HG02885 (cell line): ENCODE results near the gene FOLR1.
"Not testable (repeated sequence)": the region's sequence is repeated elsewhere in the genome, so short reads cannot be mapped to it uniquely, and the experiment has no call there.

Experiments used
- ATAC-seq: cut with Tn5 transposase; IDR thresholded peaks from one replicate; pipeline ENCODE4 v1.9.1; 2021; ENCODE audit warnings: mild to moderate bottlenecking; ENCODE audit not compliant: unreplicated experiment, poor library complexity

Gene FOLR1

GRCh38 chr11:72180892-72181552 lies 10.9 kb upstream of the FOLR1 start:
- ATAC-seq = not testable (repeated sequence)

GRCh38 chr11:72181553-72181958 lies 10.4 kb upstream of the FOLR1 start:
- not testable (repeated sequence) for ATAC-seq

- ATAC-seq = no peak
These were observed 3.7 kb upstream of the FOLR1 start for GRCh38 chr11:72188267-72188666.

GRCh38 chr11:72189455-72190250 lies 2.3 kb upstream of the FOLR1 start:
- no peak for ATAC-seq

- ATAC-seq = no peak
These were observed 1.3 kb upstream of the FOLR1 start for GRCh38 chr11:72190631-72191071.

- ATAC-seq = no peak
These were observed 3.8 kb downstream of the FOLR1 start for GRCh38 chr11:72195518-72196270.

GRCh38 chr11:72201445-72201844 lies 9.5 kb downstream of the FOLR1 start:
- ATAC-seq = not testable (repeated sequence)

- no peak for ATAC-seq
These were observed 10.6 kb downstream of the FOLR1 start for GRCh38 chr11:72202571-72202970.

GRCh38 chr11:72203163-72203562 lies 11.2 kb downstream of the FOLR1 start:
- no peak for ATAC-seq

- no peak for ATAC-seq
These were observed 12.9 kb downstream of the FOLR1 start for GRCh38 chr11:72204886-72205285.

GRCh38 chr11:72206794-72207193 lies 14.9 kb downstream of the FOLR1 start:
- not testable (repeated sequence) for ATAC-seq

- no peak for ATAC-seq
These were observed 16.3 kb downstream of the FOLR1 start for GRCh38 chr11:72208281-72208680.

- ATAC-seq = no peak
These were observed 17.2 kb downstream of the FOLR1 start for GRCh38 chr11:72209101-72209500.

GRCh38 chr11:72216638-72217037 lies 24.7 kb downstream of the FOLR1 start, which contains the start of gene FOLR2:
TSS of gene FOLR2 (plus strand) at chr11:72216794. CDS start at chr11:72218585, 1,791 bp downstream.
- ATAC-seq = no peak

- no peak for ATAC-seq
These were observed 25.9 kb downstream of the FOLR1 start for GRCh38 chr11:72217841-72218240.

- no peak for ATAC-seq
These were observed 26.4 kb downstream of the FOLR1 start for GRCh38 chr11:72218251-72218745.

- ATAC-seq = no peak
These were observed 28.9 kb downstream of the FOLR1 start for GRCh38 chr11:72220696-72221363.

- ATAC-seq = no peak
These were observed 29.6 kb downstream of the FOLR1 start for GRCh38 chr11:72221386-72222075.

- ATAC-seq = no peak
These were observed 30.4 kb downstream of the FOLR1 start for GRCh38 chr11:72222106-72222891.
